Measurements from ENCODE around the gene CDCA4.

CDCA4 gene

GRCh38 chr14:104973135-104973384 is 47.8 kb downstream of the CDCA4 start:
- Histone ChIP-seq H2BK5ac (ENCODE audit: low read length) (no peak overlapping the region), H4K5ac (ENCODE audit: low read length) (no peak overlapping the region), H3K18ac (ENCODE audit: low read length) (no peak overlapping the region), H3K4me2 (ENCODE audit: low read length) (no peak overlapping the region), H2AK5ac (ENCODE audit: low read length) (no peak overlapping the region), H2BK15ac (replicated peaks; ENCODE audit: low read depth) (no peak overlapping the region), H3K27ac (ENCODE audit: low read depth, low read length) (no peak overlapping the region), H4K8ac (ENCODE audit: low read depth, low read length) (no peak overlapping the region), H3K4me3 (ENCODE audit: low read length) (no peak overlapping the region), H3K79me2 (ENCODE audit: control insufficient read depth, insufficient read depth, low read length) (no peaks in the 10 kb centered on the region), H3K27me3 (ENCODE audit: insufficient read depth, low read length, poor library complexity) (no peaks in the 10 kb centered on the region), H3K36me3 (ENCODE audit: control insufficient read depth, insufficient read depth, low read length) (no peaks in the 10 kb centered on the region), H3K23ac (ENCODE audit: low read length) (no peak overlapping the region), H3K9ac (ENCODE audit: low read length) (no peak overlapping the region), H3K4ac (ENCODE audit: low read depth, low read length) (no peak overlapping the region), H3K56ac (ENCODE audit: low read length) (no peak overlapping the region), H3K4me1 (ENCODE audit: control insufficient read depth, low read depth, low read length) (no peaks in the 10 kb centered on the region), H3K79me1 (ENCODE audit: low read length) (no peaks in the 10 kb centered on the region), H2BK120ac (ENCODE audit: low read depth, low read length) (no peak overlapping the region)
- no CpG with 5 or more reads among the region's 12 CpGs for WGBS (ENCODE audit: extremely low coverage, insufficient coverage, low lambda C conversion rate)
- peak; percentile 90 for DNase-seq

GRCh38 chr14:104972301-104973134 is 48.4 kb downstream of the CDCA4 start:
- no CpG with 5 or more reads among the region's 28 CpGs for WGBS (ENCODE audit: extremely low coverage, insufficient coverage, low lambda C conversion rate)

GRCh38 chr14:104971447-104972240 is 49.2 kb downstream of the CDCA4 start:
- Histone ChIP-seq H3K36me3 (ENCODE audit: control insufficient read depth, insufficient read depth, low read length) (no peaks in the 10 kb centered on the region), H2BK15ac (replicated peaks; ENCODE audit: low read depth) (no peak overlapping the region), H3K56ac (ENCODE audit: low read length) (no peak overlapping the region), H4K5ac (ENCODE audit: low read length) (no peak overlapping the region), H3K4me1 (ENCODE audit: control insufficient read depth, low read depth, low read length) (no peaks in the 10 kb centered on the region), H2AK5ac (ENCODE audit: low read length) (no peak overlapping the region), H3K4me3 (ENCODE audit: low read length) (no peak overlapping the region), H2BK5ac (ENCODE audit: low read length) (no peak overlapping the region), H3K4me2 (ENCODE audit: low read length) (no peak overlapping the region), H3K27me3 (ENCODE audit: insufficient read depth, low read length, poor library complexity) (no peaks in the 10 kb centered on the region), H2BK120ac (ENCODE audit: low read depth, low read length) (no peak overlapping the region), H3K79me2 (ENCODE audit: control insufficient read depth, insufficient read depth, low read length) (no peaks in the 10 kb centered on the region), H3K79me1 (ENCODE audit: low read length) (no peaks in the 10 kb centered on the region), H3K27ac (ENCODE audit: low read depth, low read length) (no peak overlapping the region), H4K8ac (ENCODE audit: low read depth, low read length) (no peak overlapping the region), H3K18ac (ENCODE audit: low read length) (no peak overlapping the region), H3K23ac (ENCODE audit: low read length) (no peak overlapping the region), H3K4ac (ENCODE audit: low read depth, low read length) (no peak overlapping the region), H3K9ac (ENCODE audit: low read length) (no peak overlapping the region)
- WGBS (ENCODE audit: extremely low coverage, insufficient coverage, low lambda C conversion rate): no CpG with 5 or more reads among the region's 12 CpGs
- DNase-seq: no peak

More at GRCh38 chr14:104972301-104973134, 48.4 kb downstream of the CDCA4 start:
- H3K79me2 ChIP-seq (ENCODE audit: control insufficient read depth, insufficient read depth, low read length): no peaks in the 10 kb centered on the region
- H3K4me2 ChIP-seq (ENCODE audit: low read length): no peak overlapping the region
- no peak overlapping the region for H2AK5ac ChIP-seq (ENCODE audit: low read length)
- no peaks in the 10 kb centered on the region for H3K36me3 ChIP-seq (ENCODE audit: control insufficient read depth, insufficient read depth, low read length)
- no peaks in the 10 kb centered on the region for H3K79me1 ChIP-seq (ENCODE audit: low read length)
- no peak overlapping the region for H2BK120ac ChIP-seq (ENCODE audit: low read depth, low read length)
- no peaks in the 10 kb centered on the region for H3K4me1 ChIP-seq (ENCODE audit: control insufficient read depth, low read depth, low read length)
- no peak overlapping the region for H3K9ac ChIP-seq (ENCODE audit: low read length)
- DNase-seq: no peak
- no peak overlapping the region for H3K23ac ChIP-seq (ENCODE audit: low read length)
- H3K27ac ChIP-seq (ENCODE audit: low read depth, low read length): no peak overlapping the region
- no peak overlapping the region for H4K8ac ChIP-seq (ENCODE audit: low read depth, low read length)
- no peaks in the 10 kb centered on the region for H3K27me3 ChIP-seq (ENCODE audit: insufficient read depth, low read length, poor library complexity)
- H4K5ac ChIP-seq (ENCODE audit: low read length): no peak overlapping the region
- no peak overlapping the region for H3K18ac ChIP-seq (ENCODE audit: low read length)
- H2BK5ac ChIP-seq (ENCODE audit: low read length): no peak overlapping the region
- no peak overlapping the region for H3K56ac ChIP-seq (ENCODE audit: low read length)
- H2BK15ac ChIP-seq (replicated peaks; ENCODE audit: low read depth): no peak overlapping the region
- H3K4me3 ChIP-seq (ENCODE audit: low read length): no peak overlapping the region
- H3K4ac ChIP-seq (ENCODE audit: low read depth, low read length): no peak overlapping the region

GRCh38 chr14:104970231-104971068 is 50.4 kb downstream of the CDCA4 start:
- Histone ChIP-seq H3K9ac (ENCODE audit: low read length) (no peak overlapping the region), H3K36me3 (ENCODE audit: control insufficient read depth, insufficient read depth, low read length) (no peaks in the 10 kb centered on the region), H4K8ac (ENCODE audit: low read depth, low read length) (no peak overlapping the region), H2BK5ac (ENCODE audit: low read length) (no peak overlapping the region), H3K27me3 (ENCODE audit: insufficient read depth, low read length, poor library complexity) (no peaks in the 10 kb centered on the region), H3K79me2 (ENCODE audit: control insufficient read depth, insufficient read depth, low read length) (no peaks in the 10 kb centered on the region), H3K4me2 (ENCODE audit: low read length) (no peak overlapping the region), H3K79me1 (ENCODE audit: low read length) (no peaks in the 10 kb centered on the region), H3K23ac (ENCODE audit: low read length) (no peak overlapping the region), H3K56ac (ENCODE audit: low read length) (no peak overlapping the region), H3K27ac (ENCODE audit: low read depth, low read length) (no peak overlapping the region), H3K4me1 (ENCODE audit: control insufficient read depth, low read depth, low read length) (no peaks in the 10 kb centered on the region), H2BK120ac (ENCODE audit: low read depth, low read length) (no peak overlapping the region), H3K18ac (ENCODE audit: low read length) (no peak overlapping the region), H4K5ac (ENCODE audit: low read length) (no peak overlapping the region), H3K4me3 (ENCODE audit: low read length) (no peak overlapping the region), H3K4ac (ENCODE audit: low read depth, low read length) (no peak overlapping the region), H2AK5ac (ENCODE audit: low read length) (no peak overlapping the region), H2BK15ac (replicated peaks; ENCODE audit: low read depth) (no peak overlapping the region)
- DNase-seq: peak; percentile 42
- WGBS (ENCODE audit: extremely low coverage, insufficient coverage, low lambda C conversion rate): no CpG with 5 or more reads among the region's 19 CpGs

- DNase-seq: no peak
- Histone ChIP-seq H3K79me2 (ENCODE audit: control insufficient read depth, insufficient read depth, low read length) (no peaks in the 10 kb centered on the region), H4K8ac (ENCODE audit: low read depth, low read length) (no peak overlapping the region), H3K9ac (ENCODE audit: low read length) (no peak overlapping the region), H2BK120ac (ENCODE audit: low read depth, low read length) (no peak overlapping the region), H3K27me3 (ENCODE audit: insufficient read depth, low read length, poor library complexity) (no peaks in the 10 kb centered on the region), H2BK15ac (replicated peaks; ENCODE audit: low read depth) (no peak overlapping the region), H3K79me1 (ENCODE audit: low read length) (no peaks in the 10 kb centered on the region), H3K36me3 (ENCODE audit: control insufficient read depth, insufficient read depth, low read length) (no peaks in the 10 kb centered on the region), H3K27ac (ENCODE audit: low read depth, low read length) (no peak overlapping the region), H3K4me1 (ENCODE audit: control insufficient read depth, low read depth, low read length) (no peaks in the 10 kb centered on the region), H3K23ac (ENCODE audit: low read length) (no peak overlapping the region), H3K4me2 (ENCODE audit: low read length) (no peak overlapping the region), H3K4ac (ENCODE audit: low read depth, low read length) (no peak overlapping the region), H3K4me3 (ENCODE audit: low read length) (no peak overlapping the region), H2AK5ac (ENCODE audit: low read length) (no peak overlapping the region), H2BK5ac (ENCODE audit: low read length) (no peak overlapping the region), H3K18ac (ENCODE audit: low read length) (no peak overlapping the region), H4K5ac (ENCODE audit: low read length) (no peak overlapping the region), H3K56ac (ENCODE audit: low read length) (no peak overlapping the region)
- no CpG with 5 or more reads among the region's 10 CpGs for WGBS (ENCODE audit: extremely low coverage, insufficient coverage, low lambda C conversion rate)
These were observed 51.1 kb downstream of the CDCA4 start for GRCh38 chr14:104969741-104970230.
